HCT116 (cell line): Measurements from ENCODE around the gene OTULINL. TPM values are rescaled to one million over a fixed set of nuclear protein-coding genes. Genes with fewer than 3 reads are reported as not detected.

Experiments used
- ATAC-seq: fragments of 200-7000 bp; cut with Tn5 transposase; 2 replicates; pipeline ENCODE4 v1.9.1; 2020; ENCODE audit warnings: mild to moderate bottlenecking, moderate library complexity
- BruUV-seq: library from RNA; stranded (reverse); fragments of 400-500 nt; replicated peaks from 2 replicates; lab custom pipeline; 2021; lab: Mats Ljungman, UMichigan
- CTCF ChIA-PET: fragments of 300-600 bp; sonication (Branson Sonifier 250); formaldehyde crosslinking; loops from one replicate; lab custom pipeline; 2021; ENCODE audit warnings: antibody characterized with exemption; lab: Charles Lee
- POLR2A ChIA-PET: fragments of 300-600, 350-600 bp; sonication (Branson Sonifier 250); formaldehyde crosslinking; loops from one replicate; lab custom pipeline; 2021; ENCODE audit warnings: antibody characterized with exemption; lab: Charles Lee
- RAD21 ChIA-PET, 2 experiments: fragments of 300-600 bp; sonication (Branson Sonifier 250); formaldehyde crosslinking; loops; one replicate each; lab custom pipeline; 2023; ENCODE audit warnings: low total read pairs in 2 of 2; ENCODE audit not compliant: uncharacterized antibody in 2 of 2, unreplicated experiment in 2 of 2, low non-redundant PET in 1 of 2; lab: Charles Lee
- DNase-seq: peaks from one replicate; pipeline ENCODE4 v3.0.0-alpha.2; 2010; ENCODE audit warnings: low read depth, low spot score
- H2AFZ ChIP-seq: fragments of 200-600 bp; shearing (Covaris generic), sonication (generic); 2 replicates; pipeline ENCODE4 v1.6.1; 2017; ENCODE audit warnings: low read depth, mixed run types, mixed read lengths, antibody characterized with exemption, low read length; ENCODE audit not compliant: poor library complexity, severe bottlenecking
- H3K27ac ChIP-seq: 2 replicates; pipeline ENCODE4 v1.5.1; 2012; ENCODE audit warnings: low read depth, low read length
- H3K27me3 ChIP-seq: fragments of 200-600 bp; sonication (generic); 2 replicates; pipeline ENCODE4 v1.6.1; 2016; ENCODE audit warnings: mixed run types, low read length, mixed read lengths; ENCODE audit not compliant: insufficient read depth
- H3K36me3 ChIP-seq, 2 experiments: fragments of 200-500 bp in 1 of 2; fragments of 200-600 bp in 1 of 2; sonication (Bioruptor generic) in 1 of 2; sonication (generic) in 1 of 2; 2 replicates each; pipeline versions ENCODE4 v1.5.1 to v1.6.1; 2014 to 2016; ENCODE audit warnings: low read length in 2 of 2, inconsistent platforms in 1 of 2, mixed read lengths in 1 of 2, mixed run types in 1 of 2; ENCODE audit not compliant: insufficient read depth in 2 of 2, control insufficient read depth in 1 of 2
- H3K4me1 ChIP-seq, 2 experiments: fragments of 200-600 bp in 1 of 2; sonication (generic) in 1 of 2; 2 replicates each; pipeline versions ENCODE4 v1.5.1 to v1.6.1; 2012 to 2017; ENCODE audit warnings: low read length in 2 of 2, inconsistent platforms in 1 of 2, mild to moderate bottlenecking in 1 of 2, mixed read lengths in 1 of 2, mixed run types in 1 of 2, moderate library complexity in 1 of 2; ENCODE audit not compliant: insufficient read depth in 2 of 2, control insufficient read depth in 1 of 2
- H3K4me2 ChIP-seq: fragments of 200-600 bp; sonication (generic); 2 replicates; pipeline ENCODE4 v1.6.1; 2017; ENCODE audit warnings: mixed run types, low read length, mixed read lengths
- H3K4me3 ChIP-seq, 2 experiments: fragments of 200-600 bp in 1 of 2; sonication (generic) in 1 of 2; replicated peaks in 1 of 2; 2 replicates each; pipeline ENCODE4 v1.5.1; 2011 to 2016; ENCODE audit warnings: low read length in 2 of 2, control low read depth in 1 of 2, low read depth in 1 of 2, mild to moderate bottlenecking in 1 of 2, mixed read lengths in 1 of 2, mixed run types in 1 of 2
- H3K79me2 ChIP-seq: fragments of 200-600 bp; sonication (generic); 2 replicates; pipeline ENCODE4 v1.6.1; 2017; ENCODE audit warnings: mild to moderate bottlenecking, mixed run types, low read length, moderate library complexity, mixed read lengths; ENCODE audit not compliant: insufficient read depth
- H3K9ac ChIP-seq: fragments of 200-600 bp; sonication (generic); 2 replicates; pipeline ENCODE4 v1.6.1; 2016; ENCODE audit warnings: low read length, mixed read lengths
- H3K9me2 ChIP-seq: fragments of 200-600 bp; sonication (generic), shearing (Covaris generic); 2 replicates; pipeline ENCODE4 v1.6.1; 2017; ENCODE audit warnings: mixed run types, mild to moderate bottlenecking, moderate library complexity; ENCODE audit not compliant: insufficient read depth
- H3K9me3 ChIP-seq, 2 experiments: fragments of 200-500 bp in 1 of 2; fragments of 200-600 bp in 1 of 2; sonication (Bioruptor generic) in 1 of 2; sonication (generic) in 1 of 2; 2 replicates each; pipeline ENCODE4 v1.6.1; 2014 to 2017; ENCODE audit warnings: low read length in 2 of 2, mixed read lengths in 2 of 2, inconsistent platforms in 1 of 2, low read depth in 1 of 2, mild to moderate bottlenecking in 1 of 2, mixed run types in 1 of 2, moderate library complexity in 1 of 2; ENCODE audit not compliant: control insufficient read depth in 1 of 2, insufficient read depth in 1 of 2
- H4K20me1 ChIP-seq: fragments of 200-600 bp; sonication (generic), shearing (Covaris generic); 2 replicates; pipeline ENCODE4 v1.6.1; 2017; ENCODE audit warnings: mixed run types, mild to moderate bottlenecking, moderate library complexity; ENCODE audit not compliant: insufficient read depth
- ATF3 ChIP-seq: IDR thresholded peaks from 2 replicates; pipeline ENCODE4 v1.6.1; 2012
- CBX3 ChIP-seq: IDR thresholded peaks from 2 replicates; pipeline ENCODE4 v1.6.1; 2012; ENCODE audit warnings: low read depth
- CTCF ChIP-seq, 3 experiments: fragments of 200-600 bp in 1 of 3; sonication (generic) in 1 of 3; IDR thresholded peaks in 2 of 3; conservative IDR thresholded peaks in 1 of 3; 2 replicates each; pipeline ENCODE4 v1.5.1; 2012 to 2017; ENCODE audit warnings: low read depth in 2 of 3, low read length in 2 of 3, antibody characterized with exemption in 1 of 3, borderline replicate concordance in 1 of 3, control low read depth in 1 of 3, mild to moderate bottlenecking in 1 of 3, mixed read lengths in 1 of 3, mixed run types in 1 of 3, moderate library complexity in 1 of 3; ENCODE audit not compliant: insufficient read depth in 1 of 3
- EGR1 ChIP-seq: IDR thresholded peaks from 2 replicates; pipeline ENCODE4 v1.6.1; 2012; ENCODE audit warnings: low read depth
- ELF1 ChIP-seq: IDR thresholded peaks from 2 replicates; pipeline ENCODE4 v1.6.1; 2012; ENCODE audit warnings: low read depth, borderline replicate concordance
- FOSL1 ChIP-seq: IDR thresholded peaks from 2 replicates; pipeline ENCODE4 v1.6.1; 2012; ENCODE audit warnings: low read depth
- POLR2A ChIP-seq: IDR thresholded peaks from 2 replicates; pipeline ENCODE4 v1.7.0; 2011; ENCODE audit warnings: borderline replicate concordance; ENCODE audit not compliant: insufficient read depth, insufficient read length; ENCODE audit errors: extremely low read depth
- RAD21 ChIP-seq: IDR thresholded peaks from 2 replicates; pipeline ENCODE4 v1.6.1; 2012; ENCODE audit warnings: low read depth, mild to moderate bottlenecking
- REST ChIP-seq: IDR thresholded peaks from 2 replicates; pipeline ENCODE4 v1.6.1; 2012; ENCODE audit warnings: low read depth
- SRF ChIP-seq: IDR thresholded peaks from 2 replicates; pipeline ENCODE4 v1.6.1; 2012; ENCODE audit warnings: low read depth
- YY1 ChIP-seq: IDR thresholded peaks from 2 replicates; pipeline ENCODE4 v1.6.1; 2011; ENCODE audit warnings: low read length, low read depth, moderate library complexity, mild to moderate bottlenecking; ENCODE audit not compliant: insufficient replicate concordance; ENCODE audit errors: extremely low read depth
- ZFX ChIP-seq: fragments of 450-650 bp; IDR thresholded peaks from 2 replicates; pipeline ENCODE4 v1.6.1; 2017
- intact Hi-C: fragments of 100-400 bp; cut with micrococcal nuclease; formaldehyde crosslinking; loops from 2 replicates; pipeline ENCODE4 v1.10.0; 2022
- total RNA-seq: library from RNA; stranded (reverse); gene quantifications from one replicate; pipeline ENCODE4 v1.2.1, GENCODE V29; 2021; ENCODE audit not compliant: unreplicated experiment

The OTULINL gene
- total RNA-seq, 1 experiment from 2014 or later, result 8.8 TPM

- ChIA-PET POLR2A (no interaction called here), CTCF (interaction anchor here (3.1 to 3.4 kb wide), 2 partner anchors 285 to 298 kb away, joined by 20 to 60 read pairs; no protein-coding TSS in a partner anchor), RAD21 (no interaction called here)
- Histone ChIP-seq H3K36me3 (no peaks in the 10 kb centered on the region), H3K27me3 (peaks cover 7% of the 10 kb centered on the region; the same call in 1 of the 2 replicates), H3K4me1 (no peaks in the 10 kb centered on the region), H3K4me3 (no peak overlapping the region), H3K9me2 (no peaks in the 10 kb centered on the region), H3K79me2 (no peaks in the 10 kb centered on the region), H4K20me1 (no peaks in the 10 kb centered on the region), H3K27ac (no peak overlapping the region), H3K9ac (no peak overlapping the region), H2AFZ (no peak overlapping the region), H3K9me3 (no peaks in the 10 kb centered on the region), H3K4me2 (no peak overlapping the region)
- BruUV-seq, result no TSS peak
- DNase-seq, result no peak
- intact Hi-C loops, result no loop called here
- ATAC-seq, result no peak
- TF ChIP-seq CBX3 (no peak), ELF1 (no peak), SRF (no peak), ATF3 (no peak), RAD21 (no peak), POLR2A (no peak), EGR1 (no peak), FOSL1 (no peak), ZFX (no peak), YY1 (no peak), REST (no peak), CTCF (IDR thresholded peaks at IDR 0.05 in 2 of 3, conservative IDR thresholded peaks at IDR 0.05 in 1 of 3; ENCODE audit: borderline replicate concordance in 1 of 3, insufficient read depth in 1 of 3, low read depth in 2 of 3, low read length in 2 of 3) (no peak)
Observed at GRCh38 chr5:14650052-14650451, 68.5 kb downstream of the OTULINL start.
